Uterus (tissue), 4 donors: ENCODE measurements around the gene TMSB4X. TPM values are rescaled to one million over a fixed set of nuclear protein-coding genes. Genes with fewer than 3 reads are reported as not detected.
"Not testable (repeated sequence)": the region's sequence is repeated elsewhere in the genome, so short reads cannot be mapped to it uniquely, and the experiment has no call there.

ENCODE experiments used
- DNase-seq, 2 donors: peaks; one replicate each; pipeline ENCODE4 v3.0.0-alpha.2; 2019 to 2020
- H3K27ac ChIP-seq, 2 donors: fragments of 200-600 bp; sonication (generic); 1 replicate in 1 of 2; 2 replicates in 1 of 2; pipeline ENCODE4 v1.5.1; 2016 to 2018
- H3K27me3 ChIP-seq, 2 donors: fragments of 200-600 bp; sonication (generic); one replicate each; pipeline ENCODE4 v1.5.1; 2018 to 2019; ENCODE audit warnings: control low read depth in 1 of 2
- H3K36me3 ChIP-seq, 2 donors: fragments of 200-600 bp; sonication (generic); one replicate each; pipeline ENCODE4 v1.5.1; 2019; ENCODE audit warnings: control low read depth in 1 of 2
- H3K4me1 ChIP-seq, 2 donors: fragments of 200-600 bp; sonication (generic); one replicate each; pipeline ENCODE4 v1.5.1; 2018 to 2019; ENCODE audit warnings: control low read depth in 1 of 2
- H3K4me3 ChIP-seq, 2 donors: fragments of 200-600 bp; sonication (generic); 1 replicate in 1 of 2; 2 replicates in 1 of 2; pipeline ENCODE4 v1.5.1; 2018 to 2019; ENCODE audit warnings: mild to moderate bottlenecking in 1 of 2
- H3K9me3 ChIP-seq, 2 donors: fragments of 200-600 bp; sonication (generic); one replicate each; pipeline ENCODE4 v1.5.1; 2019; ENCODE audit warnings: control low read depth in 1 of 2
- CTCF ChIP-seq, 4 experiments: fragments of 200-600 bp in 2 of 4; fragments of 450-650 bp in 2 of 4; sonication (generic) in 2 of 4; IDR thresholded peaks; one replicate each; pipeline ENCODE4 v1.5.1; 2016 to 2019; ENCODE audit warnings: antibody characterized with exemption in 4 of 4, mild to moderate bottlenecking in 2 of 4, moderate library complexity in 1 of 4
- POLR2A ChIP-seq, 2 donors: fragments of 450-650 bp; IDR thresholded peaks; one replicate each; pipeline ENCODE4 v1.6.1; 2016; ENCODE audit warnings: antibody characterized with exemption in 2 of 2, mild to moderate bottlenecking in 1 of 2, moderate library complexity in 1 of 2
- intact Hi-C: fragments of 100-400 bp; cut with DNase I; formaldehyde crosslinking; loops from one replicate; pipeline ENCODE4 v1.15.1; 2023; ENCODE audit warnings: low total_unique reads
- total RNA-seq, 4 donors: library from RNA; depleted of rRNA in 3 of 4; stranded (reverse); fragments of >200 nt in 3 of 4; gene quantifications; one replicate each; pipeline versions ENCODE4 v1.1.0 to v1.2.4, GENCODE V29; 2014 to 2023
- donor health status: DM: yes; HTN: yes; CAD: no.

Gene TMSB4X
- total RNA-seq, 4 donors from 2014 or later, result 2,867 to 6,849 (median 3,091) TPM

- H3K4me1 ChIP-seq, result no peaks in the 10 kb centered on the region
- no peaks in the 10 kb centered on the region for H3K27me3 ChIP-seq
- no peak for TF ChIP-seq POLR2A (IDR thresholded peaks at IDR 0.05)
- no peak for TF ChIP-seq CTCF (IDR thresholded peaks at IDR 0.05)
- no peaks in the 10 kb centered on the region for H3K9me3 ChIP-seq
- DNase-seq, result no peak
- no peaks in the 10 kb centered on the region for H3K36me3 ChIP-seq
- H3K4me3 ChIP-seq, result no peak overlapping the region
- intact Hi-C loops, result no loop called here
- no peak overlapping the region for H3K27ac ChIP-seq
These were observed 39.5 kb downstream of the TMSB4X start for GRCh38 chrX:13014111-13015096.

GRCh38 chrX:13015536-13016236, 40.8 kb downstream of the TMSB4X start:
- intact Hi-C loops, result no loop called here
- no peak for TF ChIP-seq POLR2A (IDR thresholded peaks at IDR 0.05)
- no peak for TF ChIP-seq CTCF (IDR thresholded peaks at IDR 0.05)
- H3K36me3 ChIP-seq, result no peaks in the 10 kb centered on the region

GRCh38 chrX:13016731-13017130, 41.8 kb downstream of the TMSB4X start:
- H3K4me3 ChIP-seq, DNase-seq, H3K4me1 ChIP-seq, H3K27me3 ChIP-seq, intact Hi-C loops, H3K9me3 ChIP-seq, H3K27ac ChIP-seq, H3K36me3 ChIP-seq: not testable (repeated sequence)

More at GRCh38 chrX:13015536-13016236, 40.8 kb downstream of the TMSB4X start:
- DNase-seq, result no peak
- no peaks in the 10 kb centered on the region for H3K9me3 ChIP-seq
- H3K27ac ChIP-seq, result no peak overlapping the region
- no peaks in the 10 kb centered on the region for H3K27me3 ChIP-seq
- no peak overlapping the region for H3K4me3 ChIP-seq
- no peaks in the 10 kb centered on the region for H3K4me1 ChIP-seq

GRCh38 chrX:13022926-13023325, 48.0 kb downstream of the TMSB4X start:
- no peaks in the 10 kb centered on the region for H3K36me3 ChIP-seq
- no peak for DNase-seq
- H3K27ac ChIP-seq, result no peak overlapping the region
- TF ChIP-seq POLR2A (IDR thresholded peaks at IDR 0.05), result no peak
- no peak for TF ChIP-seq CTCF (IDR thresholded peaks at IDR 0.05)
- no peaks in the 10 kb centered on the region for H3K4me1 ChIP-seq
- no peak overlapping the region for H3K4me3 ChIP-seq
- no peaks in the 10 kb centered on the region for H3K27me3 ChIP-seq
- no peaks in the 10 kb centered on the region for H3K9me3 ChIP-seq
- intact Hi-C loops, result no loop called here

GRCh38 chrX:13023567-13023966, 48.7 kb downstream of the TMSB4X start:
- intact Hi-C loops, result no loop called here
- Histone ChIP-seq H3K4me1 (no peaks in the 10 kb centered on the region), H3K27ac (no peak overlapping the region), H3K36me3 (no peaks in the 10 kb centered on the region), H3K4me3 (no peak overlapping the region), H3K27me3 (no peaks in the 10 kb centered on the region), H3K9me3 (no peaks in the 10 kb centered on the region)
- TF ChIP-seq CTCF (IDR thresholded peaks at IDR 0.05), result no peak
- DNase-seq, result no peak
